Measurements from ENCODE around the gene TRIM17.

- TF ChIP-seq EZH2 (IDR thresholded peaks at IDR 0.05; ENCODE audit: low read length, unreplicated experiment) = no peak
- no peak for TF ChIP-seq CTCF (conservative IDR thresholded peaks at IDR 0.05; ENCODE audit: low read depth, low read length)
- no peak for TF ChIP-seq EZH2phosphoT487 (IDR thresholded peaks at IDR 0.05; ENCODE audit: borderline replicate concordance, low read length)
Observed at GRCh38 chr1:228429007-228429406, 12.3 kb upstream of the TRIM17 start.

All from PC-3 (cell line).